HEK293T (cell line): Measurements from ENCODE around the gene MLXIPL.
"Not testable (repeated sequence)": the region's sequence is repeated elsewhere in the genome, so short reads cannot be mapped to it uniquely, and the experiment has no call there.

Experiments used
- CTCF ChIA-PET: fragments of 350-600 bp; formaldehyde crosslinking; extraction: SDS; loops from one replicate; lab custom pipeline; 2021; ENCODE audit warnings: antibody characterized with exemption, inconsistent platforms; lab: Yijun Ruan, JAX
- POLR2A ChIA-PET: fragments of 350-600 bp; formaldehyde crosslinking; extraction: SDS; loops from one replicate; lab custom pipeline; 2020; ENCODE audit warnings: antibody characterized with exemption, inconsistent platforms; lab: Yijun Ruan, JAX
- DNase-seq: peaks from one replicate; pipeline ENCODE4 v3.0.0; 2012; ENCODE audit warnings: mixed read lengths; ENCODE audit errors: extremely low spot score
- ARNT ChIP-seq: fragments of 450-650 bp; IDR thresholded peaks from 2 replicates; pipeline ENCODE4 v1.6.1; 2017; ENCODE audit warnings: mild to moderate bottlenecking
- BHLHE40 ChIP-seq: fragments of 450-650 bp; IDR thresholded peaks from 2 replicates; pipeline ENCODE4 v1.6.1; 2016; ENCODE audit warnings: mild to moderate bottlenecking, moderate library complexity, borderline replicate concordance
- CTBP1 ChIP-seq: fragments of 450-650 bp; IDR thresholded peaks from 2 replicates; pipeline ENCODE4 v1.6.1; 2016; ENCODE audit warnings: borderline replicate concordance
- ELF4 ChIP-seq: fragments of 450-650 bp; IDR thresholded peaks from 2 replicates; pipeline ENCODE4 v1.6.1; 2017; ENCODE audit warnings: antibody characterized with exemption
- FOXA1 ChIP-seq: fragments of 450-650 bp; IDR thresholded peaks from 2 replicates; pipeline ENCODE4 v1.6.1; 2016; ENCODE audit warnings: mild to moderate bottlenecking
- FOXK2 ChIP-seq: fragments of 450-650 bp; IDR thresholded peaks from 2 replicates; pipeline ENCODE4 v1.6.1; 2016; ENCODE audit warnings: mild to moderate bottlenecking
- FOXM1 ChIP-seq: fragments of 450-650 bp; IDR thresholded peaks from 2 replicates; pipeline ENCODE4 v1.6.1; 2017; ENCODE audit warnings: mild to moderate bottlenecking, borderline replicate concordance
- HDGF ChIP-seq: fragments of 450-650 bp; IDR thresholded peaks from 2 replicates; pipeline ENCODE4 v1.6.1; 2017; ENCODE audit warnings: antibody characterized with exemption, borderline replicate concordance
- L3MBTL2 ChIP-seq: fragments of 450-650 bp; conservative IDR thresholded peaks from 2 replicates; pipeline ENCODE4 v1.6.1; 2016; ENCODE audit warnings: mild to moderate bottlenecking
- LEF1 ChIP-seq: fragments of 450-650 bp; IDR thresholded peaks from 2 replicates; pipeline ENCODE4 v1.6.1; 2017; ENCODE audit warnings: mild to moderate bottlenecking, borderline replicate concordance
- NFRKB ChIP-seq: fragments of 450-650 bp; IDR thresholded peaks from 2 replicates; pipeline ENCODE4 v1.6.1; 2016; ENCODE audit warnings: mild to moderate bottlenecking, moderate library complexity
- SP1 ChIP-seq: fragments of 450-650 bp; IDR thresholded peaks from 2 replicates; pipeline ENCODE4 v1.6.1; 2017
- SUZ12 ChIP-seq: fragments of 450-650 bp; IDR thresholded peaks from 2 replicates; pipeline ENCODE4 v1.6.1; 2016; ENCODE audit warnings: mild to moderate bottlenecking
- TARDBP ChIP-seq: fragments of 450-650 bp; IDR thresholded peaks from 2 replicates; pipeline ENCODE4 v1.6.1; 2016
- ZNF384 ChIP-seq: fragments of 450-650 bp; IDR thresholded peaks from 2 replicates; pipeline ENCODE4 v1.6.1; 2016
- TF ChIP-seq, protein P1 (sequence below): fragments of 450-650 bp; IDR thresholded peaks from 2 replicates; pipeline ENCODE4 v1.6.1; 2016

Gene MLXIPL

DNA sequence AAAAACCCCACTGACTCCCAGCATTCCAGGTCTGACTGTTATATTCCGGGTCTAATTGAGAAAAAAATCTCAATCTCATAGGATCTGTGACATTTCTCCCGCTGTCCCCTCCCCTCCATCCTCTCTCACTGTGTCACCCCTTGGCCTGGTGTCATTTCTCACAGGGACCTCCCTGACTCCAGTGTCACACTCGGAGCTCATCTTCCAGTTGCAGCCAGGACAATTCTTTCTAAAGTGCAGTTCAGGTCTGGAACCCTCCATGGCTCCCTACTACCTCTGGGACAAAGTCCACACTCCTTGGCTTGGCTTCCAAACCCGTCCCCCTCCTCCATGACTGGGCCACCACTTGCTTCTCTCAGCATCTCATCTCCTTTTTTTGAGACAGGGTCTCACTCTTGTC lies 14.2 kb downstream of the MLXIPL start:
- TF ChIP-seq ELF4 = no peak
- CTCF ChIA-PET = interaction anchor here (0.7 to 0.8 kb wide), 2 partner anchors 58 to 155 kb away, joined by 3 read pairs; partner anchors contain the start of gene VPS37D
- no peak for DNase-seq
- POLR2A ChIA-PET = no interaction called here

DNA sequence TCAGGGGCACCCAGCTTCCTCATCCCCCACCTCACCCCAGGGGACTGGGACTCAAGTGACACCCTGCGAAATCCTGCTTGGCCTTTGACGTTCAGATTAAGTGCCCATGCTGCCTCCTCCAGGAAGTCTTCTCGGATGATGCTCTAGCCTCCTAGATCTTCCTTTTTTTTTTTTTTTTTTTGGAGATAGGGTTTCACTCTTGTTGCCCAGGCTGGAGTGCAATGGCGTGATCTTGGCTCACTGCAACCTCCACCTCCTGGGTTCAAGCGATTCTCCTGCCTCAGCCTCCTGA lies 16.7 kb downstream of the MLXIPL start:
- ChIA-PET CTCF (interaction anchor here (0.6 to 3.3 kb wide), 15 partner anchors 10 to 126 kb away, joined by 4 to 21 read pairs (median 5); partner anchors contain the start of genes MLXIPL and VPS37D), POLR2A (interaction anchor here (1.1 to 1.3 kb wide), 2 partner anchors 13 to 118 kb away, joined by 4 read pairs; no protein-coding TSS in a partner anchor)
- DNase-seq = not testable (repeated sequence)

DNA sequence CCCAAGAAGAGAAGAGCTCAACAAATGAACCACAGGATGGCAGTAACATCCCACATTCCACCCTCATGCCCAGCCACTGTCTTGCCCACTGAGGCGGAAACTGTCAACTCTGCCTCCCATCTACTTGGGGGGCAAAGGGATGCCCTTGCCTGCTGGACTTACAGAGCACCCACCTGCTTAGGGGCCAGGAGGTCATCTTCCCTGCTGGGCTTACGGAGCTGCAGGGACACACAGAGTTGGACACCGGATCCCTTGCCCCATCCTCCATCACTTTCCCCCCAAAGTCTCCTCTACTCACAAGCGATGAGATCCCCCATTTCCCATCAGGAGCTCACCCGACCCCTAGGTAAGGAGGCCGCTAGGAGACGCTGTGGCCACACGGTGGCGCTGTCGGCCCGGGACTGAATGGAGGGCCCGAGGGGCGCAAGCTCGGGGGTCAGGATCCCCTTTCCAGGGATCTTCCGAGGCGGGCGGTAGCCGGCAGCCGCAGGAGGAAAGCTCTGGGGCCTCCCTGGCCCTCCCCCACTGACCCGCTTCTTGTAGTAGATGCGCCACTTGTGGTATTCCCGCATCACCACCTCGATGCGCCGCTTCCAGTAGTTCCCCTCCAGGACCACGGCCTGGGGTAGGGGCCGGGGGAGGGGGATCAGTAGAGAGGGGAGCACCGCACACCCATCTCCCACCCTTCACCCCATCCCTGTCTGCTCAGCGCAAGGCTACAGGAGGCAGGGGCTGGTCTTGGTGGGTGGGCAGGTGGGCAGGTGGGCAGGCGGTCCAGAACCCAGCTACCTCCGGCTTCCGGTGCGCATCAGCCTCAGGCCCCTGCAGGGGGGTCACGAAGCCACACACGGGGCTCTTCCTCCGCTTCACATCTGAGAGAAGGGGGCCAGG lies 17.3 kb downstream of the MLXIPL start:
- ChIA-PET POLR2A (interaction anchor here (1.1 to 1.3 kb wide), 3 partner anchors 11 to 118 kb away, joined by 4 read pairs; no protein-coding TSS in a partner anchor), CTCF (interaction anchor here (0.6 to 3.3 kb wide), 20 partner anchors 11 to 222 kb away, joined by 3 to 21 read pairs (median 5); partner anchors contain the start of genes MLXIPL and VPS37D)
- TF ChIP-seq ARNT = no peak
- no peak for TF ChIP-seq LEF1
- TF ChIP-seq BHLHE40 = no peak
- no peak for TF ChIP-seq SP1
- TF ChIP-seq ZNF384 = no peak
- TF ChIP-seq TARDBP = no peak
- TF ChIP-seq FOXA1 = no peak
- TF ChIP-seq FOXK2 = no peak
- no peak for TF ChIP-seq FOXM1
- no peak for TF ChIP-seq NFRKB
- peak; percentile 80 for DNase-seq

DNA sequence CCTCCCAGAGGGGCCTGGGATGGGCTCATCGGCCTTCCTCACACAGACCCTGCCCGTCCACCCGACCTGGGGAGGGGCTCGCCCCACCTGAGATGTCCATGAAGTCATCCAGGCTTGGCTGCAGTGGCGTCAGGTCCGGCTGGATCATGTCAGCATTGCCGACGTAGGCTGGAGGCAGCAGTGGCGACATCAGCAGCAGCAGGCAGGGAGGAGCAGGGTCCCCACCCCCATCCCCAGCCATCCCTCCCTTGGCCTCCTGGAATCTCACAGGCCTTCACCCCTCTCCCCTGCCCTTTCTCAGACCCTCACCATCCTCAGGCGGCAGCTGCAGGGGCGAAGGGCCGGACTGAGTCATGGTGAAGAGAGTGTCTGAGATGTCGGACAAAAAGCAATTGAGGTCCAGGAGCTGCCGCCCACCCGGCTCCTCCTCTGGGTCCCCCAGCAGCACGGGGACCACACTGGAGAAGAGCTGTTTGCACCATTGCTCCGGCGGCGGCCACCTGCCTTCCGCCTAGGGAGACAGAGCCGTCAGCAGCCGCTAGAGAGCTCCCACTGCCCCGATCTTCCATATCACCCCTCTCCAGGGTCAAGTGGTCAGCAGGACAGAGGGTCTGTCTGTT lies 18.6 kb downstream of the MLXIPL start:
- ChIA-PET POLR2A (interaction anchor here (1.1 kb wide), 1 partner anchor 12 kb away, joined by 4 read pairs; no protein-coding TSS in a partner anchor), CTCF (interaction anchor here (0.6 to 2.3 kb wide), 7 partner anchors 15 to 244 kb away, joined by 3 to 13 read pairs (median 4); no protein-coding TSS in a partner anchor)
- no peak for TF ChIP-seq SP1
- no peak for TF ChIP-seq ZNF384
- no peak for DNase-seq

DNA sequence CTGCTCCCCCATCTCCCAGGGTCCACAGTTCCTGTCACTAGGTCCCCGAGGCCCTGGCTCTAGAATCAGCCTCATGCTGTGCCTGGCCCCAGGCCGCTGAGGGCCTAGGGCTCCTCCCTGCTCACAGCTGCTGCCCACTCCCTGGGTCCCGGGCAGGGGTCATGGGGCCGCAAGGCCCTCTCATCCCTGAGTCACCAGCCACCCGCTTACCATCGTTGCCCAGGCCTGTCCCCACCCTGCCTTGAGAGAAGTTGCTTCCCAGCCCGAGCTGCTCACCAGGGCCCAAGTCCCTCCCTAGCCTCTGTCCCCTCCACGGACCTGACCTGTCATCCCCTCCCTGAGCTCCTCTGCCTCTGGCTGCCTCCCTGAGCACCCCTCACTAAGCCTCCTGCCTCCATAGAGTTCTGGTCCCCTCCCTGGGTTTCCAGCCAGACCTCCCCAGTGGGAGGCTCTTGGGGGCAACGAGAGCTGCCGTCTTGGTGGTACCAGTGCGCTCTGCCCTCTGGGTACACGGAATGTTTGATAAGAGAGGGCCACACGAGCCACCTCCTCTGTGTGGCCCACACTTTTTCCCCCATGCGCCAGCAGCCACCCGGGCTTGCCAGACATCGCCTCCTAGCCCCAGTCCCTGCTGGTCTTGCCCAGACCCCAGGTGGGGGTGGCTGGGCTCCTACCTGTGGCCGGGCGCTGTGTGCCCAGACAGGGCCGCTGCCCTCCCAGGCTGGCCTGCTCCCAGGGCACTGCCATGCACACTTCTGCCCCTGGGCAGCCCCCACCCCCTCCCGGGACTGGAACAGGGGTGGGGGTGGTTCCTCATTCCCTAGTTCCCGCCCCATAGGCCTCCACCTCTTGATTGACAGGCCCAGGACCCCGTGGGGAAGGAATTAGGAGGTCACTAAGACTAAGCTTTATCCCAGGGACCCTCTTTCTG lies 21.3 kb downstream of the MLXIPL start:
- no peak for DNase-seq
- POLR2A ChIA-PET = interaction anchor here (1.0 kb wide), 1 partner anchor 46 kb away, joined by 3 read pairs; the partner anchor contains the start of gene BCL7B
- TF ChIP-seq, protein P1, sequence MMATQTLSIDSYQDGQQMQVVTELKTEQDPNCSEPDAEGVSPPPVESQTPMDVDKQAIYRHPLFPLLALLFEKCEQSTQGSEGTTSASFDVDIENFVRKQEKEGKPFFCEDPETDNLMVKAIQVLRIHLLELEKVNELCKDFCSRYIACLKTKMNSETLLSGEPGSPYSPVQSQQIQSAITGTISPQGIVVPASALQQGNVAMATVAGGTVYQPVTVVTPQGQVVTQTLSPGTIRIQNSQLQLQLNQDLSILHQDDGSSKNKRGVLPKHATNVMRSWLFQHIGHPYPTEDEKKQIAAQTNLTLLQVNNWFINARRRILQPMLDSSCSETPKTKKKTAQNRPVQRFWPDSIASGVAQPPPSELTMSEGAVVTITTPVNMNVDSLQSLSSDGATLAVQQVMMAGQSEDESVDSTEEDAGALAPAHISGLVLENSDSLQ = peak; percentile 95
- no peak for TF ChIP-seq ARNT
- CTCF ChIA-PET = interaction anchor here (2.6 kb wide), 1 partner anchor 132 kb away, joined by 9 read pairs; no protein-coding TSS in a partner anchor

DNA sequence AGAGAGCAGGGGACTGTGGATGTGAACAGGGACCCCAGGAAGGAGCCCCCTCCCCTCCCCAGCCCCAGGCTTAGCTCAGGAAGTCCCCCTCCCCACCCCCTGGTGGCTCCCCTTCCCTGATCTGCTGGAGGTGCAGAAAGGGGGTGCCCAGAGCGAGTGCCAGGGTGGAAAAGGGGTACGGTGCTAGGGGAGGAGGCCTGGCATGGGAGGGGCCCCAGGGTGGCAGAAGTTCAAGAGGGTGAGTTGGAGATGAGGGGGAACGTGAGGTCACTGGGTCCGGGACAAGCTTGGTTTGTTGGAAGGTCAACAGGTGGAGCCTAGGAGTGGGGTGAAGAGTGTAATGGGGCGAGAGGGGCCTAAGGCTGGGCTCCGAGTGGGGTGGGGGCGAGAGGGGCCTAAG lies 24.4 kb downstream of the MLXIPL start:
- POLR2A ChIA-PET = no interaction called here
- no peak for TF ChIP-seq BHLHE40
- no peak for TF ChIP-seq CTBP1
- DNase-seq = no peak
- CTCF ChIA-PET = no interaction called here

DNA sequence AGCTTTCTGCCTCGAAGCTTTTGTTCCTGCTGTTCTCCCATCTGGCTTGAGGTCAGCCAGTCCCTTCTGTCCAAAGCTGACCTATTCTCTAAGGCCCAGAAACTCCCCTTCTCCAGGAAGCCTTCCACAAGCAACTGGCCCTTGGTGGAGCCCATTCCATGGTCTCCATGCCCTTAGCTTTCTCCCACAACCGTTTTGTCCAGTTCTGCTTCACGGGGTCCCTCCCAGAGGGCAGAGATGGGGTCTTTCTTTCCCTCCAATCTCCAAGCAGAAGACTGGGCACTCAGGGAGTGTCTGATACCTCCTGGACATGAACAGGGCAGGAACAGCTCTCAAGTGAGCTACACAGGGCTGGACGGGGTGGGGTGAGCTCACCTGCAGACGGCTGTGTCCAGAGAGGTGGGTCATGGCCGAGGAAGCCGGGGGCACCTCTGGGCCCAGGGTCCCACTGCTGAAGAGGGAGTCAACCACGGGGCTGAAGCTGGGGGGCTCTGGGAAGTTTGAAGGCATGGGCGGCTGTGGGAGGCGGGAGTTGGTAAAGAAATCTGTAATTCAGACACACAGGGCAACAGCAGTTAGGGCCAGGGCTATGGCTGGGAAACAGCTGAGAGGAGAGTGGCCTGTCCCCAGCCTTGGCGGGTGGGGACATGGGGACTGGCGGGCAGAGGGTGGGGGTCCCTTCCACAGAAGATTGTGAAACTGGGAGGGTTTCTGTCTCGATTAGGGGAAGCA lies 25.0 kb downstream of the MLXIPL start:
- TF ChIP-seq BHLHE40 = no peak
- TF ChIP-seq SP1 = no peak
- TF ChIP-seq FOXM1 = no peak
- no peak for TF ChIP-seq SUZ12
- no peak for TF ChIP-seq L3MBTL2
- no peak for TF ChIP-seq HDGF
- ChIA-PET POLR2A (no interaction called here), CTCF (no interaction called here)

More for the DNA sequence above, 25.0 kb downstream of the MLXIPL start:
- no peak for DNase-seq
